ENCODE measurements around the gene CTSD.

GRCh38 chr11:1785749-1786413 is 22.2 kb upstream of the CTSD start:
- TF ChIP-seq POLR2AphosphoS5 (IDR thresholded peaks at IDR 0.05; ENCODE audit: low read depth, low read length) = no peak
- TF ChIP-seq REST (IDR thresholded peaks at IDR 0.05; ENCODE audit: insufficient read depth in 1 of 2, low read depth in 2 of 2, low read length in 2 of 2) = no peak

Data from PFSK-1 (cell line).